ENCODE measurements around the gene SCARB1.

SCARB1 gene

DNA sequence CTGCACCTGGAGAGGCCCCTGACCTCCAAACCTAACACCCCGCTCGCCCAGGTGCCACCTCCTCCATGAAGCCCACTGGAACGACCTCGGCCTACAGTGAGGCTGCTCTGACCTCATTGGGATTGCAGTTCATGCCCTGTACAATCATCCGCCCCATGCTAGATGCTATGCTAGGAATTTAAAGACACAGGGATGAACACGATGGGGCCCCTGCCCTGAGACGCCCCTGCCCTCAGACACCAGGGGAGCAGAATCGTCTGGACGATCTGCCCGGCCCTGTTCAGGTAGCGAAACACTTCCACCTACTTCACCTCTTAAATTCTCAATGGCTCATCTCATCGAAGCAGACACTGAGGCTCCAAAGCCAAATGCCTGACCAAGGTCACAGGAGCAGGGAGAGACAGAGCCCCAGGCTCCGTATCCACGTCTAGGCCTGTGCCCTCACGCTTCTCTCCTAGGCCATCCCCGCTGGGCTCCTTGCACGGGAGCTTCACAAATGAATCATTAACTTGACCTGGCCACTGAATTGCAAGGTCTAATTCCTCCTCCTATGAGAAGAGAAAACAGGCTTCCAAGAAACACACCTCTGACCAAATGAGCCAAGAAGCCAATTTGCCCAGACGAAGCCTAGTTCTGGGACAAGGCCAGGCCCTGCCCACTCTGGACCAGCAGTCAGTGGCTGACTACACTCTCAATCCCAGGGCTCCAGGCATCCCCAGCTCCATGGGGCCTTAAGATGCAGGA lies 35.2 kb downstream of the SCARB1 start:
- TF ChIP-seq, protein P1, sequence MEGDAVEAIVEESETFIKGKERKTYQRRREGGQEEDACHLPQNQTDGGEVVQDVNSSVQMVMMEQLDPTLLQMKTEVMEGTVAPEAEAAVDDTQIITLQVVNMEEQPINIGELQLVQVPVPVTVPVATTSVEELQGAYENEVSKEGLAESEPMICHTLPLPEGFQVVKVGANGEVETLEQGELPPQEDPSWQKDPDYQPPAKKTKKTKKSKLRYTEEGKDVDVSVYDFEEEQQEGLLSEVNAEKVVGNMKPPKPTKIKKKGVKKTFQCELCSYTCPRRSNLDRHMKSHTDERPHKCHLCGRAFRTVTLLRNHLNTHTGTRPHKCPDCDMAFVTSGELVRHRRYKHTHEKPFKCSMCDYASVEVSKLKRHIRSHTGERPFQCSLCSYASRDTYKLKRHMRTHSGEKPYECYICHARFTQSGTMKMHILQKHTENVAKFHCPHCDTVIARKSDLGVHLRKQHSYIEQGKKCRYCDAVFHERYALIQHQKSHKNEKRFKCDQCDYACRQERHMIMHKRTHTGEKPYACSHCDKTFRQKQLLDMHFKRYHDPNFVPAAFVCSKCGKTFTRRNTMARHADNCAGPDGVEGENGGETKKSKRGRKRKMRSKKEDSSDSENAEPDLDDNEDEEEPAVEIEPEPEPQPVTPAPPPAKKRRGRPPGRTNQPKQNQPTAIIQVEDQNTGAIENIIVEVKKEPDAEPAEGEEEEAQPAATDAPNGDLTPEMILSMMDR (IDR thresholded peaks at IDR 0.05; ENCODE audit: insufficient read depth, low read length) = no peak
- no peak for TF ChIP-seq POLR2AphosphoS5 (IDR thresholded peaks at IDR 0.05; ENCODE audit: low read depth)
- TF ChIP-seq SPI1 (IDR thresholded peaks at IDR 0.05; ENCODE audit: borderline replicate concordance, low read depth) = no peak
- TF ChIP-seq, protein P2, sequence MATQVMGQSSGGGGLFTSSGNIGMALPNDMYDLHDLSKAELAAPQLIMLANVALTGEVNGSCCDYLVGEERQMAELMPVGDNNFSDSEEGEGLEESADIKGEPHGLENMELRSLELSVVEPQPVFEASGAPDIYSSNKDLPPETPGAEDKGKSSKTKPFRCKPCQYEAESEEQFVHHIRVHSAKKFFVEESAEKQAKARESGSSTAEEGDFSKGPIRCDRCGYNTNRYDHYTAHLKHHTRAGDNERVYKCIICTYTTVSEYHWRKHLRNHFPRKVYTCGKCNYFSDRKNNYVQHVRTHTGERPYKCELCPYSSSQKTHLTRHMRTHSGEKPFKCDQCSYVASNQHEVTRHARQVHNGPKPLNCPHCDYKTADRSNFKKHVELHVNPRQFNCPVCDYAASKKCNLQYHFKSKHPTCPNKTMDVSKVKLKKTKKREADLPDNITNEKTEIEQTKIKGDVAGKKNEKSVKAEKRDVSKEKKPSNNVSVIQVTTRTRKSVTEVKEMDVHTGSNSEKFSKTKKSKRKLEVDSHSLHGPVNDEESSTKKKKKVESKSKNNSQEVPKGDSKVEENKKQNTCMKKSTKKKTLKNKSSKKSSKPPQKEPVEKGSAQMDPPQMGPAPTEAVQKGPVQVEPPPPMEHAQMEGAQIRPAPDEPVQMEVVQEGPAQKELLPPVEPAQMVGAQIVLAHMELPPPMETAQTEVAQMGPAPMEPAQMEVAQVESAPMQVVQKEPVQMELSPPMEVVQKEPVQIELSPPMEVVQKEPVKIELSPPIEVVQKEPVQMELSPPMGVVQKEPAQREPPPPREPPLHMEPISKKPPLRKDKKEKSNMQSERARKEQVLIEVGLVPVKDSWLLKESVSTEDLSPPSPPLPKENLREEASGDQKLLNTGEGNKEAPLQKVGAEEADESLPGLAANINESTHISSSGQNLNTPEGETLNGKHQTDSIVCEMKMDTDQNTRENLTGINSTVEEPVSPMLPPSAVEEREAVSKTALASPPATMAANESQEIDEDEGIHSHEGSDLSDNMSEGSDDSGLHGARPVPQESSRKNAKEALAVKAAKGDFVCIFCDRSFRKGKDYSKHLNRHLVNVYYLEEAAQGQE (IDR thresholded peaks at IDR 0.05; ENCODE audit: insufficient replicate concordance, low read depth) = no peak
- no peak for TF ChIP-seq GABPA (IDR thresholded peaks at IDR 0.05; ENCODE audit: low read depth)
- Histone ChIP-seq H3K4me3 (replicated peaks; ENCODE audit: insufficient read depth, low read length) (no peak overlapping the region), H3K27ac (replicated peaks) (no peak overlapping the region), H3K27me3 (ENCODE audit: insufficient read depth, poor library complexity, severe bottlenecking) (no peaks in the 10 kb centered on the region)
- no peak for DNase-seq (ENCODE audit: low read depth in 1 of 2, low spot score in 1 of 2)

DNA sequence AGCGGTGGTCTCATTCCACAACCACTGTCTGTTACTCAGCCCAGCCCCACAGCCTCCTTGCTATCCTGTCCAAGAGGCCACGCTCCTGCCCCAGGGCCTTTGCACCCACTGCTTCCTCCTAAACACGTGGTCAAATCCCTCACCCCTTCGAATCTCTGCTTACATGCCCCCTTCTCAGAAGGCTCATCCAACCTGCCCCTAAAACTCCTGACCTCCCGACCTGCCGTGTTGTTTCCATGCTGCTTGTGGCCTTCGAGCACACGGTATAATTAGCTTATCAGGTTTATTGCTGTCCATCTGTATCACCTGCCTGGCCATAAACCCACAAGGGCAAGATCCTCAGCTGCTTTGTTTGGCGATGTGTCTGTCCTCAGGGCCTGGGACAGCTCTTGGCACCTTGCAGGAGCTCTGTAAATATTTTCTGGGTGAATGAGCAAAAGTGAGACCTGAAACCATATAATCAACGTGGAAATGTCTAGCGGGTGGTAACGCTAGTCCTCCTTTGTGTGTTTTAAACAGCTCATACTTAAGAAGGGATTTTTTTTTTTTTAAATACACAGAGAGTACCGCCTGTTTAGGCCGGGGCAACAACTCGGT lies 36.0 kb downstream of the SCARB1 start:
- TF ChIP-seq SPI1 (IDR thresholded peaks at IDR 0.05; ENCODE audit: borderline replicate concordance, low read depth) (no peak), POLR2AphosphoS5 (IDR thresholded peaks at IDR 0.05; ENCODE audit: low read depth) (no peak), GABPA (IDR thresholded peaks at IDR 0.05; ENCODE audit: low read depth) (no peak)
- TF ChIP-seq, protein P2 (IDR thresholded peaks at IDR 0.05; ENCODE audit: insufficient replicate concordance, low read depth) = no peak
- TF ChIP-seq, protein P1 (IDR thresholded peaks at IDR 0.05; ENCODE audit: insufficient read depth, low read length) = no peak
- no peak overlapping the region for H3K4me3 ChIP-seq (replicated peaks; ENCODE audit: insufficient read depth, low read length)
- no peak for DNase-seq (ENCODE audit: low read depth in 1 of 2, low spot score in 1 of 2)
- no peaks in the 10 kb centered on the region for H3K27me3 ChIP-seq (ENCODE audit: insufficient read depth, poor library complexity, severe bottlenecking)
- H3K27ac ChIP-seq (replicated peaks) = no peak overlapping the region

DNA sequence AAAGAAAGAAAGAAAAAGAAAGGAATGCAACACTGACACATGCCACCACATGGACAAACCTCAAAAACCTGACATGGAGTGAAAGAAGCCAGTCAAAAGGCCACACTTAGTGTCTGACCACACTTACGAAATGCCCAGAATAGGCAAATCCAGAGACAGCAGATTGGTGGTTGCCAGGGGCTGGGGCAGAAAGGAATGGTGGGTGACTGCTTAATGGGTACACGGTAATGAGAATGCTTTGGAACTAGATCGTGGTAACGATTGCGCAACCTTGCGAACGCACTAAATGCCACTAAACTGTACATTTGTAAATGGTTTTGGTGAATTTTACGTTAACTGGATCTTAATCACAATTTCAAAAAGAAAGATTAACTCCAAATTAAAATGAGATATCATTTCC lies 39.5 kb downstream of the SCARB1 start:
- Histone ChIP-seq H3K4me3 (replicated peaks; ENCODE audit: insufficient read depth, low read length) (no peak overlapping the region), H3K27ac (replicated peaks) (no peak overlapping the region), H3K27me3 (ENCODE audit: insufficient read depth, poor library complexity, severe bottlenecking) (no peaks in the 10 kb centered on the region)
- peak in 1 of 2 experiments; percentile 5 for DNase-seq (ENCODE audit: low read depth in 1 of 2, low spot score in 1 of 2)
- TF ChIP-seq GABPA (IDR thresholded peaks at IDR 0.05; ENCODE audit: low read depth) (no peak), SPI1 (IDR thresholded peaks at IDR 0.05; ENCODE audit: borderline replicate concordance, low read depth) (no peak), POLR2AphosphoS5 (IDR thresholded peaks at IDR 0.05; ENCODE audit: low read depth) (no peak)
- TF ChIP-seq, protein P1 (IDR thresholded peaks at IDR 0.05; ENCODE audit: insufficient read depth, low read length) = no peak
- TF ChIP-seq, protein P2 (IDR thresholded peaks at IDR 0.05; ENCODE audit: insufficient replicate concordance, low read depth) = no peak

All from HL-60 (cell line).